Umbilical cord (tissue), 2 donors: ENCODE measurements around the gene FAM219B. TPM values are rescaled to one million over a fixed set of nuclear protein-coding genes. Genes with fewer than 3 reads are reported as not detected.
"Not testable (repeated sequence)": the region's sequence is repeated elsewhere in the genome, so short reads cannot be mapped to it uniquely, and the experiment has no call there.

Experiments used
- DNase-seq: peaks from one replicate; pipeline ENCODE4 v3.0.0-alpha.2; 2015; ENCODE audit warnings: low spot score
- total RNA-seq: library from RNA; depleted of rRNA; stranded (reverse); fragments of >200 nt; gene quantifications from one replicate; pipeline ENCODE4 v1.2.3, GENCODE V29; 2014; ENCODE audit warnings: low replicate concordance; ENCODE audit not compliant: insufficient read depth

The FAM219B gene
- total RNA-seq, 1 donor from 2014 or later: 33.9 TPM

DNA sequence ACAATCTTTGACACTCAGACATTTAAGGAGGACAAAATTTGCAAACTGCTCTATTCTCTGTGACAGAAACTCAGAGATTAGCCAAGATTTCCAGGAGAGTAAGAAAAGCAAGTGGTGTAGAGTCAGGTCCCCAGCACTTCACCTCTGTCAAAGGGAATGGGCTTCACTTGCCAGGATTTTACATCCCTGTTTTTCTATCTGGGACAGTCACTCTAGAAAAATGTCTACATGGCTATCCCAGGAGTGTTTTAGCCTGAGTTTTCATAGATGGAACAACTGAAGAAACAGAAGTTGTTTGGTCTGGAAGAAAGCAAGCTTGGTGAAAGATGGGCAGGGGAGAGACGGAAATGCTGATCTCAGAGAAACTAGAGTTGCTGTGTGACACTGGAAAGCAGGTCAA, 3.0 kb downstream of the FAM219B start:
- no peak for DNase-seq

DNA sequence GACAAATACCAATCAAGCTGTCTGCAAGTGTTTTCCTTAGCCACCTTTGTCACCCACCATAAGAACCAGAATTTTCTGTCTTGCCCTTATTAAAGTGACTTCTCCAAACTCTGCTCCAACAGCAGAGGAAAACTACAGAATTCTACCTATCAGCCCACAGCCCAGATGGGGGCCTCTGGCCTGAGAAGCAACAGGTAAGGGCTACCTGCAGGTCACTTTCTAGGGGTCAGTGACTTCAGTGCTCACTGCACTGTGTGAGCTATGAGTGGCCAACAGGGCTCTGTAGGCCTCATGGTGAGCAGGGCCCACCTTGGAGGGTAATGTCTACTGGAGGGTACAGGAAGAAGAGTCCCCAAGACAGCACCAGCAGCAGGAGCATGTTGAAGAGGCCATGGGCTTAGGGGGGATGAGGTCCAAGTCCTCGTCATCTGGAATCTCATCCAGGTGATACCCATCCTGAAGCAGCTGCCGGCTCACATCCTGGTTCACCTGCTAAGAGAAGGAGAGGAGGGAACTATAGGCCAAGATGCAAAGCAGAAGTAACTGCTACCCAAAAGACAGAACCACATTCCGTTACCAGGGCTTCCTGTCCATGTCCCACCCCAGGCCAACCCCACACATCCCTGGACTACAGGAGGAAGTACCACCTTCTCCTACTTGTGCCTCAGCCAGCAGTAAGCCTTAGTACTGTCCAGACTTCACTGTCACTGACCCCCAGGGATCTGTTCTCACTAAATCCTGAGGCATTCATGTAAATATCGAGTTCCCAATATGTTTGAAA, 4.2 kb downstream of the FAM219B start:
- no peak for DNase-seq

DNA sequence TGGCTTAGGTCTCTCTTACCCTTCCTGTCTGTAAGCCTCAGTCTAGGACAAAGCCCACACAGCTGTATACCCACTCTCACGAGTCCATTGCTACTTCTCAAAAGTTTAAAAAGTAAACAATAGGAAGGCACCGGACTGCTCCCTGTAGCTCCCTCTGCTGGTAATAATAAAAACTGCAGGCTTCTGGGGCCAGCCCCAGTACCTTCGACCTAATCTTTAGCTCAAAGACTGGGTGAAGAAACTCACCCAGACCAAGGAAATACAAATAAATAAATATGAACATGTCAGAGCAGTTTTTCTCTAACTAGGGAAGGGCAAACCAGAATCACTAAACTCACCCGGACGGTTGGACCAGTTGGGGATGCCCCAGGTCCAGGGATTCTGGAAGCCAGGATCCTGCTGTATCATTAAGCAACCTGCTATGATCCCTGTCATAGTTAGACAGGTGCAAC, 5.0 kb downstream of the FAM219B start:
- DNase-seq: peak; percentile 62

DNA sequence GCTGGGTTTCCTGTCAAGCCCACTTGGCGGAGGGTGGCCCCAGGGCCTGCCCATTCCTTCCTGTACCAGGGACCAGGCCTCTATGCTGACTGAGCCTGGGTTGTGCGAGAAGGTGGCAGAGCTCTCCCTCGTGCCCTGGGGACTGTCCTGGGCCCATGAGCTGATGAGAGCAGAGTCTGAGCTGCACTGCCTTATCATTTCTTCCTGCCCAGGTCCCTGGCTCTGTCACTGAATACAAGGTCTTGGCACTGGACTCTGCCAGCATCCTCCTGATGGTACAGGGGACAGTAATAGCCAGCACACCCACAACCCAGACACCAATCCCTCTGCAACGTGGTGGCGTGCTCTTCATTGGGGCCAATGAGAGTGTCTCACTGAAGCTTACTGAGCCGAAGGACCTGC, 9.3 kb downstream of the FAM219B start:
- no peak for DNase-seq

DNA sequence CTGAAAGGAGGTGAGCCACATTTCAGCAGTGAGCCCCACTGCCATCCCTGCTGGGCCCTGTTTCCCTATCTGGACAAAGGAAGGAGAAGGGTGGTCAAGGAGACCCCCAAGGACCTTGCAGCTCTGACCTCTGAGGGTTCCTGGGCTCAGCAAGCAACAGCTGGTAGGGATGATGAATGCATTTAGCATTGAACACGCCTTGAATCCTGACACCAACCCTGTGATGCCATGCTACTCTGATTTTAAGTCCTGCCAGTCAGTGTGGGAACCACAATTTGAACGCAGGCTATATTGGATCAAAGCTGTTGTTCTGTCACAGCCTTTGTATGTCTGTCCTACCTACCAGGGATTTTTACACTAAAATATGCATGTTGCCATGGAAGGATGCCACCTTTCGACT, 10.3 kb downstream of the FAM219B start:
- DNase-seq: no peak

DNA sequence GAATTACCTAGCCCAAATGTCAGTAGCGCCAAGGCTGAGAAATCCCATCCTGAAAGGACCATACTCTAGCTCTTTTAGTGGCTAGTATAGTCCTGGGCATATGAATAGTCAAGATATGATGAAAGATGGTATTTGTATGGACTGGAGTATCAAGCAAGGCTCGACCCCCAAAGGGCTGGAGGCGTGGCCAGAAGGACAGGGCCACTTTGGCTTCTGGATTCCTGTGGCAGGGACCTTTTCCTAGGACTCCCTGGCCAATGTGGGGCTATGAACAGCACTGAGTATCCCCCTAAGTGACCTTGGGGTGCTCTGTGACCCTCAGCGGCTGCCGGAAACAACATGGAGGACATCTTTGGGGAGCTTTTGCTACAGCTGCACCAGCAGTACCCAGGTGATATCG, 10.8 kb downstream of the FAM219B start:
- no peak for DNase-seq

DNA sequence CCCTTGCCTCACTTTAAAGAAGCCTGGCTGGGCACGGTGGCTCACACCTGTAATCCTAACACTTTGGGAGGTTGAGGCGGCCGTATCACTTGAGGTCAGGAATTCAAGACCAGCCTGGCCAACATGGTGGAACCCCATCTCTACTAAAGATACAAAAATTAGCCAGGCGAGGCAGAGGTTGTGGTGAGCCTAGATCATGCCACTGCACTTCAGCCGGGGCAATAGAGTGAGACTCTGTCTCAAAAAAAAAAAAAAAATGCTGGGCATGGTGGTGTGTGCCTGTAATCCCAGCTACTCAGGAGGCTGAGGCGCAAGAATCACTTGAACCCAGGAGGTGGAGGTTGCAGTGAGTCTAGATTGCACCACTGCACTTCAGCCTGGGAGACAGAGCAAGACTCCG, 12.3 kb downstream of the FAM219B start:
- DNase-seq: not testable (repeated sequence)

DNA sequence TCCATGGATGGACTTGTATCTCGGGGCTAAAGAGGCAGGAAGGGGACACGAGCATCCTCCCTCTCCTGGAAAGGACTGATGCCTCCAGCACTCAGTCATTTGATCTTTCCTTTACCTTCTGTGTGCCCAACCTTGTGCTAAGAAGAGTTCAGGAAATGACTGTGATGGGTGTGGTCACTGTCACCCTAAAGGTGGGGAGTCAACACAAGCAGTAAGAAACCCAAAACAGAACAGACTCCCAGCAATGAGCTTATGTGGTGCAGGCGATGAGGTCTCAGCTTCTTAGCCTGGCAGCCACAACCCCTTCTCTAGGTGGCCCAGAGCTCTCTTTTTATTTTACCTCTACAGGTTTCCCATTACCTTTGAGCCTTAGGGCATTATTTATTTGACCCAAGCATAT, 13.0 kb downstream of the FAM219B start:
- DNase-seq: no peak

DNA sequence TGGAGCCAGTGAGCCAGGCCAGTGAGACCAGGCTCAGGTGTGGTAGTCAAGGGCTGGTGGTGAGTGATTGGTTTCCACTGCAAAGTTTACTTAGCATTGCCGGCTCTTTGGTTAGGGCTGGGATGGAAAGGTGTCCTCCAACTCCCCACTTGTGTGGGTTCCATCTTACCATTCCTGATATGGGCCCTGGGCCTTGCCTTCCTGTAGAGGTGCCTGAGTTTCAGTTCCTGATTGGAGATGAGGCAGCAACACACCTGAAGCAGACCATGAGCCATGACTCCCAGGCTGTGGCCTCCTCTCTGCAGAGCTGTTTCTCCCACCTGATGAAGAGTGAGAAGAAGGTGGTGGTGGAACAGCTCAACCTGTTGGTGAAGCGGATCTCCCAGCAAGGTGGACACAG, 13.7 kb downstream of the FAM219B start:
- no peak for DNase-seq

DNA sequence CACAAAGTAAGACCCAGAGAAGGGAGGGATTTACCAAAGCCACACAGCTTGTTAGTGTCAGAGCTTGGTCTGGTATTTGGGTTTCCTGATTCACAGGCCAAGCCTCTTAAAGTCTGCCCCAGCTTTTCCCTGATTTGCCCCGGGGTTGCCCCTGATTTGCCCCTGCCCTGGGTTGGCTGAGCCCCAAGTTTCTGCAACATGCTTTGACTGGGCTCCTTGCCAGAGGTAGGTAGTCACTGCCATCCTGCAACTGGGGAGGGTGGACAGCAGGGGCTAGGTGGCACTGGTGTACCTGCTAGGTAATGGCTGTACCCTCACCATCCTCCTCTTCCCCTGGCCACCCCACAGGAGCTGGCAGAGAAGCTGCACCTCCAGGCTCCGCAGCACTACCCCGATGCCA, 14.3 kb downstream of the FAM219B start:
- DNase-seq: no peak

DNA sequence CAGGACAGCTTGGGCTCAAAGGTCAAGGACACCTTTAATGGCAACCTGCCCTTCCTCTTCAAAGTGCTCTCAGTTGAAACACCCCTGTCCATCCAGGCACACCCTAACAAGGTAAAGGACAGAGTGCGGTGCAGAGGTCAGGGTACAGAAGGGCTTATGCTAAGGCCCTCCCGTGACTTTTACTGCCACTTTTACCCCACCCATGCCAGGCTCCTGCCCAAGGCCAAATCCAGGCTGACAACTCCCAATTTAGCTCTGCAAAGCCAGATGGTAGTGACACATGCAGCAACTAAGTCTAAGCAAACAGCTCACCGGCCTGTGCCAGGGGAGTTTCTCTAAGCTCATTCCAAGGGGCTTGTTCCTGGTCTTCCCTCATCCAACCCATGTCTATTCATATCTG, 15.2 kb downstream of the FAM219B start:
- no peak for DNase-seq

DNA sequence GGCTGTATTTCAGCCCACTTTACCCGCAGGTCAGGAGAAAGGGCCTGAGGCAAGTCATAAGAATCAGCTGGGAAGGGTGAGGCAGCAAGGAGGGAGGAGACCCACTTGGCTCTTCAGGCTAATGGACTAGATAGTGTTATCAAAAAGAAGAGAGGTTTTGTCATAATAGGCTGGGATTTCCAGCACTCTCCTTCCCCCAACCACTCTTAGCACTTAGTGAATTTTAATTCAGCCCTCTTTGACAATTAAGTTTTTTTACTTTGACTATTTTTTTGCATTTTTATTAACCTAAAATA, 16.0 kb downstream of the FAM219B start:
- no peak for DNase-seq

DNA sequence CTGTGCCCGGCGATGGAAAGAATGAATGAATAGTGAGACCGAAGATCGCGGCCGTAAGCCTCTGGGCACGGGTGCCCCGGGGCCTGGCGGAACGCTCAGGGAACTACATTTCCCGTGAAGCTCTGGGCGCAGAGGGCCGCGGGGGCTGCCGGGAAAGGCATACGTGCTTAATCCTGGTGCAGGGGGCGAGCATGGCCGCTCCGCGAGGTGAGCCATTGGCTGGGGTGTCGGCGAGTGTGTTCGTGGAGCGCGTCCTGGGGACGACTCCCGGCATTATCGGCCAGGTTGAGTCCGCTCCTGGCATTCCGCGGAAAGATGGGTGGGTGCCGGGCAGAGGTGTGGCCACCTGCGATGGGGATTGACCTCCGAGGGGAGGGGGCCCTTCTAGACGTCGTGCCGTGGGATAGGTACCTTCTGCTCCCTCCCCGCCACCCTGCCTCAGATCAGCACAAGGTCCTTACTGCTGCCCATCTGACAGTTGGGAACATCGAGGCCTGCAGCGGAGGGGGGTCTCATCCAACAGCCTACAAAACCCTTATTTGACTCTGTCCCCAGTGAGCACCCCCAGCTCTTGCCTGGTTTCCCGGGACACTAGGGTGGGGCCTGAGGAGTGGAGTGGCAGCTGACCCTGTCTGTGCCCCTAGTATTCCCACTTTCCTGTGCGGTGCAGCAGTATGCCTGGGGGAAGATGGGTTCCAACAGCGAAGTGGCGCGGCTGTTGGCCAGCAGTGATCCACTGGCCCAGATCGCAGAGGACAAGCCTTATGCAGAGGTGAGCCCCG, 16.6 kb downstream of the FAM219B start, which contains the start of gene MPI:
TSS of gene MPI (plus strand) at position 160 of the 782 bp plus-strand sequence. CDS start at position 192, 32 bp downstream.
- DNase-seq: peak; percentile 91

DNA sequence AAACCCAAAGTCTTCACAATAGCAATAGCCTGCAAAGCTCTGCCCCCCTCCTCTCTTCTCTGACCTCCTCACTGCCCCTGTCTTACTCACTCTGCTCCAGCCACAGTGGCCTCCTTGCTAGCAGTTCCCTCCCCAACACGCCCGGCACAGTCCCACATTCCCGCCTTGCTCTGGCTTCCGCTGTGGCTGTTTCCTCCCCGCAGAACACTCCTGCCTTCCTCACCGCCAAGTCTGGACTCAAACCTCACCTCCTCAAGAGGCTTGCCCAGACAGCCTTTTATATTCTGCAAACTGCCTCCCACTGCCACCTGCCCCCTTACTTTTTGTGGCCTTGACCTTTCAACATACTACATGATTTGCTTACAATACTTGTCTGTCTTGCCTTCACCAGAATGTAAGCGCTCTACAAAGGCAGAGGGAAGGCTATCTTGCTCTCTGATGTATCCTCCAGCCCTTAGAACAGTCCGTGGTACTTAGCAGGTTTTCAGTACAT, 17.2 kb downstream of the FAM219B start:
- peak; percentile 73 for DNase-seq

DNA sequence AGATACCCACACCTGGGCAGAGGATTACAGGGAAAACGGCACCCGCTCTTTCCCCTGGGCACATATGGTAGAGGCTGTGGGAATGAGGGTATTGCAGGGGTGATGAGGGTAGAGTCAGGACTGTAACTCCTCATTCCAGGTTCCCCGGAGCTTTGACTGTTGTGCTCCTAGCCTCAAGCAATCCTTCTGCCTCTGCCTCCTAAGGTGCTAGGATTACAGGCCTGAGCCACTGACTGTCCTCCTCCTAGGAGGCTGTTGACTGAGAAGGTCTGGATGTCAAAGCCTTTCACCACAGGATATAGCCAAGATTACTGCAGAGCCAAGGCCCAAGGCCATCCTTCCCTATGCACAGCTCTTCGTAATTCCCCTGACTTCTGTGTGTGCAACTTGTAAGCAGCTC, 17.9 kb downstream of the FAM219B start:
- no peak for DNase-seq

DNA sequence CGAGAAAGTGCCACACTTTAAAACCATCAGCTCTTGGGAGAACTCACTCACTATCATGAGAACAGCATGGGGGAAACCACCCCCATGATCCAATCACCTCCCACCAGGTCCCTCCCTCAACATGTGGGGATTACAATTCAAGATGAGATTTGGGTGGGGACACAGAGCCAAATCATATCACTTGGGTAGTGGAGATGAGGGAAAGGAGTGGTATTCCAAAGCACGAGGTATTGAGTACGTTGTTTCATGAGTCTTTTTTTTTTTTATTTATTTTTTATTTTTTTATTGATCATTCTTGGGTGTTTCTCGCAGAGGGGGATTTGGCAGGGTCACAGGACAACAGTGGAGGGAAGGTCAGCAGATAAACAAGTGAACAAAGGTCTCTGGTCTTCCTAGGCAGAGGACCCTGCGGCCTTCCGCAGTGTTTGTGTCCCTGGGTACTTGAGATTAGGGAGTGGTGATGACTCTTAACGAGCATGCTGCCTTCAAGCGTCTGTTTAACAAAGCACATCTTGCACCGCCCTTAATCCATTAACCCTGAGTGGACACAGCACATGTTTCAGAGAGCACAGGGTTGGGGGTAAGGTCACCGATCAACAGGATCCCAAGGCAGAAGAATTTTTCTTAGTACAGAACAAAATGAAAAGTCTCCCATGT, 19.0 kb downstream of the FAM219B start:
- not testable (repeated sequence) for DNase-seq

DNA sequence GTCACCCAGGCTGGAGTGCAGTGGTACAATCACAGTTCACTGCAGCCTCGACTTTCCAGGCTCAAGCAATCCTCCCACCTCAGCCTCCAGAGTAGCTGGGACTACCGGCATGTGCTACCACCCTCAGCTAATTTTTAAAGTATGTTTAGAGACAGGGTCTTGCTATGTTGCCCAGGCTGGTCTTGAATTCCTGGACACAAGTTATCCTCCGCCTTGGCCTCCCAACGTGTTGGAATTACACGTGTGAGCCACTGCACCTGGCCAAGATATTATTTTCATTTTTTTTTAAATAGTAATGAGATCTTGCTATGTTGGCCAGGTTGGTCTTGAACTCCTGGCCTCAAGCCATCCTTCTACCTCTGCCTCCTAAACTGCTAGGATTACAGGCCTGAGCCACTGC, 21.2 kb downstream of the FAM219B start:
- DNase-seq: no peak

DNA sequence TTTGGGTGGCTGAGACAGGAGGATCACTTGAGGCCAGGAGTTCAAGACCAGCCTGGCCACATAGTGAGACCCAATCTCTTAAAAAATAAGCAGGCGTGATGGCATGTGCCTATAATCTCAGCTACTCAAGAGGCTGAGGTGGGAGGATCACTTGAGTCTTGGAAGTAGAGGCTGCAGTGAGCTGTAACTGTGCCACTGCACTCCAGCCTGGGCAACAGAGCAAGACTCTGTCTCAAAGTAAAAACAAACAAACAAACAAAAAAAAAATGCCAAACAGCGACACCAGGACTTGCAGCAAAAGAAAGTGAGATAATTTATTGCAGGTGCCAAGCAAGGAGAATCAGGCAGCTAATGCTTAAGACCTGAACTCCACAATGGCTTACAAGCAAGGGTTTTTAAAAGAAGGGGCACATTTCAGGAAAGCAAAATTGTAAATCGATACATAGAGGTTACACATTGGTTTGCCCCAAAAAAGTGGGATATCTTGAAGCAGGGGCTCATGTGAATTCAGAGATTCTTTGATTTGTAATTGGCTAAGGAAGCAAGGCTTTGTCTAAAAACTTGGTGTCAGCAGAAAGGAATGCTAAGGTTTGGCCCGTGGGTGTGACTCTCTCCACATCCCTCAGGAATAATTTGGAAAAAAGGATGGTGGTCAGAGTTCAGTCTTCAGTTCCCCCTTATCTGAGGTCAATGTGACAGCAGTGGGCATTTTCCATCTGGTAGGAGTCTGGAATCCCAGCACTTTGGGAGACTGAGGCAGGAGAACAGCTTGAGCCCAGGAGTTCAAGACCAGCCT, 22.0 kb downstream of the FAM219B start:
- no peak for DNase-seq

DNA sequence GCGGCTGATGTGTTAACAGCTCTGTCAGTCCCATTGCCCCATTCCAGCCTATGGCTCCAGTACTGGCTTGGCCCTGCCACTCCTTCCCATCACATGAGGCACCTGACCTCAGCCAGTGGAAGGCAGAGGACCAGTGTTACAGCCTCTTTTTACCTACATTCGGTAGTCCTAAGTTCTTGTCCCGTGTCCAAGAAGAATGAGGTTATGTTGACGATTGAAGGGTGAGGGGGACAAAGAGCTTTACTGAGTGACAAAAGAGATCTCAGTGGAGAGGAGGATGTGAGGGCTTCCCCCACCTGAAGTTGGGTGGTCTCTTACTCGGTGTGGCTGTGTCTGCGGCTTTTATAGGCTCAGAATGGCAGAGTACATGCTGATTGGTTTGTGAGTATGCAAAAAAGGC, 24.1 kb downstream of the FAM219B start:
- DNase-seq: no peak

DNA sequence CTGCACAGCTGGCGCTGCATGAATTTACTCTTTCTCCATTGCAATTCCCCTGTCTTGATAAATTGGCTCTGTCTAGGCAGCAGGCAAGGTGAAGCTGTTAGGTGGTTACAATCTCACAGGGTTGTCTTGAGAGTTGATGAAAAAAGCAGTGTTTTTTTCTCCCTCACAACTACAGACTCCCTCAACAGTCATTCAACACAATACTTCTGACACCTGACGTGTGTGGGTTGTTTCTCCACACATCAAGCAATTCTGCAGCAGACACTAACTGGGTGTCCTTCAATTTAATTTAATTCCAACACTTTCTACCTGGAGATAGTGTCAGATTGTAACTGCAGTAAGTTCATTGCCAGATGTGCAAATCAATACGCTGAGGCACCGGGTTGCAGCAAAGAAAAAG, 28.4 kb downstream of the FAM219B start:
- no peak for DNase-seq

DNA sequence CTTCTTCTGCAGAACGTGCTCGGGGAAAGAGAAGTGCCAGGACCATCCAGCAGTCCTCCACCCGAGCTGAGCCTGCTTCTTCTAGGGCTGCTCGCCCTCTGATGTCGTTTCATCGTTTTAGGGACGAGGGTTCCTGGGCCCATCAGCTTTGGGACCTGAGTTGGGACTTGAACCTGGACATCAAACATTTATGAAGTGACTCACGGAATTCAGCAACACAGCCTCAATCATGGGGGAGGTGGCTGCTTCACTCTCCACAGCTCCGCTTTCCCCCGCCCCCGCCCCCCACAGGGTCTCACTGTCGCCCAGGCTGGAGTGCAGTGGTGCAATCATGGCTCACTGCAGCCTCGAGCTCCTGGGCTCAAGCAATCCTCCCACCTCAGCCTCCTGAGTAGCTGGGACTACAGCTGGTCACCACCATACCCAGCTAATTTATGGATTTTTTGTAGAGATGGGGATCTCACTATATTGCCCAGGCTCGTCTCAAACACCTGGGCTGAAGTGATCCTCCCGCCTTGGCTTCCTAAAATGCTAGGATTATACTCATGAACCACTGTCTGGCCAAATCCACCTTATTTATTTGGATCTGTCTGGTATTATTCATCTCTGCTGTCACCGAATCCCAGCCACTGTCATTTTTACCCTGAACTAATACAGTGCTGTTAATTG, 32.8 kb downstream of the FAM219B start:
- no peak for DNase-seq
